CD4-positive, alpha-beta T cell (primary cell): Measurements from ENCODE around the gene CAV2. TPM values are rescaled to one million over a fixed set of nuclear protein-coding genes. Genes with fewer than 3 reads are reported as not detected.

ENCODE experiments used
- ATAC-seq: fragments of 200-7000 bp; cut with Tn5 transposase; one replicate; pipeline ENCODE4 v1.10.0; 2022; ENCODE audit warnings: mild to moderate bottlenecking; ENCODE audit not compliant: poor library complexity
- CTCF ChIA-PET: fragments of 350-600 bp; sonication (Branson Sonifier 250); formaldehyde crosslinking; loops from one replicate; lab custom pipeline; 2021; ENCODE audit warnings: antibody characterized with exemption, inconsistent platforms; lab: Charles Lee
- POLR2A ChIA-PET: fragments of 350-600 bp; sonication (Branson Sonifier 250); formaldehyde crosslinking; loops from one replicate; lab custom pipeline; 2021; ENCODE audit warnings: antibody characterized with exemption, inconsistent platforms; lab: Charles Lee
- DNase-seq, 14 experiments: peaks; one replicate each; pipeline ENCODE4 v3.0.0-alpha.2; 2013 to 2020; ENCODE audit warnings: mixed read lengths in 2 of 14
- H3K27ac ChIP-seq, 2 donors: one replicate each; pipeline versions ENCODE4 v1.5.1 to v1.7.0; 2013; ENCODE audit warnings: low read length in 2 of 2, low read depth in 1 of 2, mild to moderate bottlenecking in 1 of 2
- H3K27me3 ChIP-seq, 2 experiments: 1 replicate in 1 of 2; 2 replicates in 1 of 2; pipeline versions ENCODE4 v1.6.1 to v1.7.0; 2013; ENCODE audit warnings: low read length in 2 of 2, control low read depth in 1 of 2, mild to moderate bottlenecking in 1 of 2, moderate library complexity in 1 of 2; ENCODE audit not compliant: insufficient read depth in 2 of 2, control insufficient read depth in 1 of 2
- H3K36me3 ChIP-seq: one replicate; pipeline ENCODE4 v1.6.1; 2013; ENCODE audit warnings: low read length, control low read depth; ENCODE audit not compliant: insufficient read depth
- H3K4me1 ChIP-seq: one replicate; pipeline ENCODE4 v1.6.1; 2013; ENCODE audit warnings: low read length, control low read depth; ENCODE audit not compliant: insufficient read depth
- H3K4me3 ChIP-seq: one replicate; pipeline ENCODE4 v1.5.1; 2013; ENCODE audit warnings: mild to moderate bottlenecking, low read length, moderate library complexity
- H3K9me3 ChIP-seq, 2 experiments: 1 replicate in 1 of 2; 2 replicates in 1 of 2; pipeline versions ENCODE4 v1.6.1 to v1.7.0; 2013; ENCODE audit warnings: low read length in 2 of 2, mild to moderate bottlenecking in 2 of 2, control low read depth in 1 of 2, moderate library complexity in 1 of 2; ENCODE audit not compliant: control insufficient read depth in 1 of 2, insufficient read depth in 1 of 2
- H3K27ac Mint-ChIP-seq: one replicate; pipeline ENCODE4 v1.8.0; 2020; ENCODE audit warnings: mixed read lengths
- H3K27me3 Mint-ChIP-seq: one replicate; pipeline ENCODE4 v1.8.0; 2021; ENCODE audit warnings: mixed read lengths
- H3K36me3 Mint-ChIP-seq: one replicate; pipeline ENCODE4 v1.8.0; 2021; ENCODE audit warnings: low read depth, mixed read lengths
- H3K4me1 Mint-ChIP-seq: one replicate; pipeline ENCODE4 v1.8.0; 2021; ENCODE audit warnings: low read depth, mixed read lengths
- H3K4me3 Mint-ChIP-seq: one replicate; pipeline ENCODE4 v1.8.0; 2020; ENCODE audit warnings: mild to moderate bottlenecking, mixed read lengths
- H3K9me3 Mint-ChIP-seq: one replicate; pipeline ENCODE4 v1.8.0; 2020; ENCODE audit warnings: mixed read lengths
- CTCF ChIP-seq: fragments of 200-600 bp; IDR thresholded peaks from one replicate; pipeline ENCODE4 v1.8.0; 2022; ENCODE audit warnings: antibody characterized with exemption, mild to moderate bottlenecking
- intact Hi-C, 2 experiments: fragments of 100-400 bp; cut with DNase I in 1 of 2; cut with micrococcal nuclease in 1 of 2; formaldehyde crosslinking; loops; one replicate each; pipeline versions ENCODE4 v1.15.1 to v1.9.0; 2023 to 2025; cut with DNase I, micrococcal nuclease
- total RNA-seq, 174 experiments: library from RNA in 2 of 174; stranded (reverse) in 2 of 174; gene quantifications; one replicate each; pipeline ENCODE4 v1.2.3 and lab custom pipeline; 2021 to 2026

The CAV2 gene
- total RNA-seq, 2 experiments from 2014 or later = not detected

GRCh38 chr7:116546054-116546453 is 46.5 kb downstream of the CAV2 start:
- no peak for TF ChIP-seq CTCF
- Mint-ChIP-seq H3K9me3 (no peaks in the 10 kb centered on the region), H3K27me3 (peaks cover 38% of the 10 kb centered on the region), H3K27ac (no peak overlapping the region), H3K36me3 (no peaks in the 10 kb centered on the region), H3K4me3 (no peak overlapping the region), H3K4me1 (no peaks in the 10 kb centered on the region)
- DNase-seq = no peak
- H3K27me3 ChIP-seq = peaks cover 0 to 3% of the 10 kb centered on the region in 2 experiments
- intact Hi-C loops = no loop called here
- ChIA-PET POLR2A (no interaction called here), CTCF (no interaction called here)
- H3K4me1 ChIP-seq = no peaks in the 10 kb centered on the region
- no peak overlapping the region for H3K27ac ChIP-seq
- no peak overlapping the region for H3K4me3 ChIP-seq
- no peak for ATAC-seq
- H3K9me3 ChIP-seq = no peaks in the 10 kb centered on the region
- no peaks in the 10 kb centered on the region for H3K36me3 ChIP-seq

GRCh38 chr7:116546916-116547315 is 47.4 kb downstream of the CAV2 start:
- Mint-ChIP-seq H3K27ac (no peak overlapping the region), H3K4me3 (no peak overlapping the region), H3K4me1 (no peaks in the 10 kb centered on the region), H3K36me3 (no peaks in the 10 kb centered on the region), H3K27me3 (peaks cover 33% of the 10 kb centered on the region), H3K9me3 (no peaks in the 10 kb centered on the region)
- POLR2A ChIA-PET = interaction anchor here (0.7 kb wide), 1 partner anchor 1476 kb away, joined by 3 read pairs; no protein-coding TSS in a partner anchor
- Histone ChIP-seq H3K4me1 (no peaks in the 10 kb centered on the region), H3K4me3 (no peak overlapping the region), H3K36me3 (no peaks in the 10 kb centered on the region), H3K27ac (no peak overlapping the region), H3K27me3 (peaks cover 0 to 3% of the 10 kb centered on the region in 2 experiments), H3K9me3 (no peaks in the 10 kb centered on the region)
- no peak for DNase-seq
- TF ChIP-seq CTCF = no peak
- ATAC-seq = no peak
- CTCF ChIA-PET = no interaction called here
- intact Hi-C loops = no loop called here

DNA sequence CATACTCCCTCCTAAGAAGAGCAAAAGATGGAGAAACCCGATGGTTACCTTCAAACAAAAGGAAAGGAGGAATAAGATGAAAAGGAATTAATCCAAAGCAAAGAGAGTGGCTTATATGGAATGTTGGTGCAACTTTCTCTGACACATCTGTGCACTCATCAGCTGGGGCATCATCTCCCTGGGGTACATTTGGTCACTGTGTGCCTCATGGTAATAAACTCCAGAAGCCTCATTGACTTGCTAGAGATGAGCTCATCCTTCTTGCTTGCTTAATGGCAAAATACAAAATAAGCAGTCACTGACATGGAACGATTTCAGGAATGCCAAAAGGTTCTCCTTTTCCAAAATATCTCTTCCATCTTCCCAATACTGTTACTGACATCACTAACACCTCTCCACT is 47.8 kb downstream of the CAV2 start:
- POLR2A ChIA-PET = no interaction called here
- H3K27ac Mint-ChIP-seq = no peak overlapping the region
- intact Hi-C loops = no loop called here
- CTCF ChIA-PET = no interaction called here
- ATAC-seq (no peak), DNase-seq (no peak)
- no peaks in the 10 kb centered on the region for H3K9me3 ChIP-seq
- H3K36me3 Mint-ChIP-seq = no peaks in the 10 kb centered on the region
- no peak for TF ChIP-seq CTCF
- no peak overlapping the region for H3K4me3 Mint-ChIP-seq
- peaks cover 32% of the 10 kb centered on the region for H3K27me3 Mint-ChIP-seq
- H3K4me3 ChIP-seq = no peak overlapping the region
- peaks cover 0 to 3% of the 10 kb centered on the region in 2 experiments for H3K27me3 ChIP-seq
- no peaks in the 10 kb centered on the region for H3K4me1 ChIP-seq
- H3K4me1 Mint-ChIP-seq = no peaks in the 10 kb centered on the region
- no peaks in the 10 kb centered on the region for H3K36me3 ChIP-seq
- H3K27ac ChIP-seq = no peak overlapping the region
- H3K9me3 Mint-ChIP-seq = no peaks in the 10 kb centered on the region
